A549 (cell line): ENCODE results near the gene OR52E8. TPM values are rescaled to one million over a fixed set of nuclear protein-coding genes. Genes with fewer than 3 reads are reported as not detected.
A peak's percentile ranks its signal among the peaks of the same experiment; 100 is the strongest.

Experiments used
- ATAC-seq, 2 experiments: fragments of 200-7000 bp in 1 of 2; fragments of >200 bp in 1 of 2; cut with Nextera tagmentation in 1 of 2; cut with Tn5 transposase in 1 of 2; 3 replicates each; pipeline versions ENCODE4 v1.8.0 to v1.9.1; 2018 to 2020; ENCODE audit warnings: mild to moderate bottlenecking in 1 of 2, moderate library complexity in 1 of 2
- CTCF ChIA-PET: fragments of 300-600 bp; sonication (Branson Sonifier 250); formaldehyde crosslinking; extraction: SDS; loops from one replicate; lab custom pipeline; 2021; ENCODE audit warnings: antibody characterized with exemption, inconsistent platforms; lab: Yijun Ruan, JAX
- POLR2A ChIA-PET: fragments of 350-600 bp; formaldehyde crosslinking; extraction: SDS; loops from one replicate; lab custom pipeline; 2021; ENCODE audit warnings: antibody characterized with exemption, inconsistent platforms; lab: Yijun Ruan, JAX
- DNase-seq, 2 experiments: peaks; one replicate each; pipeline versions ENCODE4 v3.0.0 to v3.0.0-alpha.2; 2011 to 2016; ENCODE audit warnings: low read depth in 1 of 2, low spot score in 1 of 2
- FAIRE-seq: peaks from 2 replicates; lab custom pipeline; 2011; peaks lifted over from hg19 to GRCh38; lab: Jason Lieb, UNC
- H3K27ac ChIP-seq, 2 experiments: fragments of >200 bp; sonication (Bioruptor Twin); formaldehyde crosslinking; 3 replicates each; pipeline ENCODE4 v1.5.1; 2016 to 2017
- H3K4me1 ChIP-seq: fragments of >200 bp; sonication (Bioruptor Twin); formaldehyde crosslinking; 3 replicates; pipeline ENCODE4 v1.6.1; 2016
- H3K4me2 ChIP-seq: fragments of >200 bp; sonication (Bioruptor Twin); formaldehyde crosslinking; 3 replicates; pipeline ENCODE4 v1.6.1; 2016
- H3K4me3 ChIP-seq: fragments of >200 bp; sonication (Bioruptor Twin); formaldehyde crosslinking; 3 replicates; pipeline ENCODE4 v1.5.1; 2016
- H3K9me3 ChIP-seq: fragments of >200 bp; sonication (Bioruptor Twin); formaldehyde crosslinking; 3 replicates; pipeline ENCODE4 v1.6.1; 2016
- ATOH8 ChIP-seq: fragments of 250-450 bp; sonication (Bioruptor Pico); IDR thresholded peaks from 2 replicates; pipeline ENCODE4 v1.5.0; 2020; ENCODE audit warnings: low read depth, mild to moderate bottlenecking, moderate library complexity
- CEBPB ChIP-seq, 2 experiments: fragments of >200 bp in 1 of 2; sonication (Bioruptor Twin) in 1 of 2; formaldehyde crosslinking in 1 of 2; IDR thresholded peaks; 2 replicates each; pipeline ENCODE4 v1.6.1; 2012 to 2016
- CHD2 ChIP-seq: fragments of 150-350 bp; IDR thresholded peaks from 2 replicates; pipeline ENCODE4 v1.6.1; 2014; ENCODE audit warnings: low read length; ENCODE audit not compliant: partially characterized antibody
- EHF ChIP-seq: fragments of 250-450 bp; sonication (Bioruptor Pico); IDR thresholded peaks from 2 replicates; pipeline ENCODE4 v1.5.0; 2020; ENCODE audit warnings: mild to moderate bottlenecking
- HDAC2 ChIP-seq: fragments of 200-600 bp; sonication (generic); IDR thresholded peaks from 2 replicates; pipeline ENCODE4 v1.6.1; 2016
- HES2 ChIP-seq: fragments of >200 bp; sonication (Bioruptor Twin); formaldehyde crosslinking; IDR thresholded peaks from 2 replicates; pipeline ENCODE4 v1.6.1; 2016
- HEYL ChIP-seq: fragments of 250-450 bp; sonication (Bioruptor Pico); IDR thresholded peaks from 2 replicates; pipeline ENCODE4 v1.8.0; 2021; ENCODE audit warnings: mild to moderate bottlenecking, moderate library complexity
- MAFK ChIP-seq: fragments of 450-650 bp; IDR thresholded peaks from 2 replicates; pipeline ENCODE4 v1.6.1; 2014; ENCODE audit not compliant: partially characterized antibody
- MAX ChIP-seq: IDR thresholded peaks from 2 replicates; pipeline ENCODE4 v1.6.1; 2012
- MYC ChIP-seq: IDR thresholded peaks from 2 replicates; pipeline ENCODE4 v1.6.1; 2012; ENCODE audit warnings: mild to moderate bottlenecking, inconsistent platforms, low read length, improper control_type of control experiment, borderline replicate concordance
- NPAS2 ChIP-seq: fragments of 250-450 bp; sonication (Bioruptor Pico); IDR thresholded peaks from 2 replicates; pipeline ENCODE4 v1.8.0; 2022; ENCODE audit warnings: mild to moderate bottlenecking, moderate library complexity, borderline replicate concordance
- POLR2AphosphoS2 ChIP-seq: conservative IDR thresholded peaks from 2 replicates; pipeline ENCODE4 v1.6.1; 2012; ENCODE audit warnings: low read length, improper control_type of control experiment, inconsistent platforms
- RARB ChIP-seq: fragments of 250-450 bp; sonication (Bioruptor Pico); IDR thresholded peaks from 2 replicates; pipeline ENCODE4 v1.8.0; 2021; ENCODE audit warnings: mild to moderate bottlenecking, moderate library complexity
- SMC3 ChIP-seq: fragments of >200 bp; sonication (Bioruptor Twin); formaldehyde crosslinking; IDR thresholded peaks from 3 replicates; pipeline ENCODE4 v1.6.1; 2018; ENCODE audit warnings: inconsistent platforms
- TFCP2L1 ChIP-seq: fragments of 250-450 bp; sonication (Bioruptor Pico); IDR thresholded peaks from 2 replicates; pipeline ENCODE4 v1.5.0; 2021; ENCODE audit warnings: mild to moderate bottlenecking
- TP53 ChIP-seq: fragments of 250-450 bp; sonication (Bioruptor Pico); IDR thresholded peaks from 2 replicates; pipeline ENCODE4 v1.5.0; 2021; ENCODE audit warnings: mild to moderate bottlenecking, moderate library complexity
- ZNF302 ChIP-seq: fragments of 250-450 bp; sonication (Bioruptor Pico); IDR thresholded peaks from 2 replicates; pipeline ENCODE4 v1.9.0; 2021; ENCODE audit warnings: inconsistent platforms, mild to moderate bottlenecking, moderate library complexity
- WGBS: methylation state at CpG from one replicate; pipeline ENCODE4 v1.1.6; 2017; ENCODE audit errors: missing lambda C conversion rate; 5-methylcytosine and 5-hydroxymethylcytosine counted together
- polyA plus RNA-seq, 4 experiments: library from polyadenylated mRNA; depleted of rRNA in 3 of 4; stranded (reverse); fragments of >200 nt; fragmentation: RNase III in 1 of 4; extraction: RNeasy Plus Mini Kit Qiagen cat#74134 plus additional on column Dnase treatment in 1 of 4; gene quantifications; 2 replicates in 3 of 4; 3 replicates in 1 of 4; pipeline ENCODE4 v1.2.3, GENCODE V29; 2011 to 2017
- TF ChIP-seq, protein P1 (sequence below): fragments of 150-350 bp; IDR thresholded peaks from 2 replicates; pipeline ENCODE4 v1.6.1; 2014; ENCODE audit warnings: low read depth, mild to moderate bottlenecking, low read length
- TF ChIP-seq, protein P2 (sequence below): fragments of >200 bp; sonication (Bioruptor Twin); formaldehyde crosslinking; IDR thresholded peaks from 3 replicates; pipeline ENCODE4 v1.6.1; 2016

OR52E8 gene
- polyA plus RNA-seq, 2 of the 4 experiments (the other 2 are of a cell fraction), result not detected

GRCh38 chr11:5815534-5815933, 42.0 kb downstream of the OR52E8 start:
- DNase-seq (no peak), FAIRE-seq (no peak), ATAC-seq (no peak)
- TF ChIP-seq TFCP2L1 (CRISPR knock-in tag), result no peak
- TF ChIP-seq HEYL (CRISPR knock-in tag), result no peak
- TF ChIP-seq POLR2AphosphoS2, result no peak
- TF ChIP-seq CHD2, result no peak
- no peak for TF ChIP-seq TP53
- TF ChIP-seq RARB (CRISPR knock-in tag), result no peak
- TF ChIP-seq SMC3, result no peak
- TF ChIP-seq, protein P1, sequence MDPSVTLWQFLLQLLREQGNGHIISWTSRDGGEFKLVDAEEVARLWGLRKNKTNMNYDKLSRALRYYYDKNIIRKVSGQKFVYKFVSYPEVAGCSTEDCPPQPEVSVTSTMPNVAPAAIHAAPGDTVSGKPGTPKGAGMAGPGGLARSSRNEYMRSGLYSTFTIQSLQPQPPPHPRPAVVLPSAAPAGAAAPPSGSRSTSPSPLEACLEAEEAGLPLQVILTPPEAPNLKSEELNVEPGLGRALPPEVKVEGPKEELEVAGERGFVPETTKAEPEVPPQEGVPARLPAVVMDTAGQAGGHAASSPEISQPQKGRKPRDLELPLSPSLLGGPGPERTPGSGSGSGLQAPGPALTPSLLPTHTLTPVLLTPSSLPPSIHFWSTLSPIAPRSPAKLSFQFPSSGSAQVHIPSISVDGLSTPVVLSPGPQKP, result no peak
- no peak for TF ChIP-seq HDAC2
- TF ChIP-seq NPAS2 (CRISPR knock-in tag), result no peak
- no peak for TF ChIP-seq MYC
- no peak for TF ChIP-seq HES2
- Histone ChIP-seq H3K27ac (no peak overlapping the region), H3K9me3 (no peaks in the 10 kb centered on the region), H3K4me2 (no peak overlapping the region), H3K4me3 (no peak overlapping the region), H3K4me1 (no peaks in the 10 kb centered on the region)
- WGBS, result 25% methylated on average over 4 of the region's 4 CpGs
- CTCF ChIA-PET, result no interaction called here
- POLR2A ChIA-PET, result no interaction called here

DNA sequence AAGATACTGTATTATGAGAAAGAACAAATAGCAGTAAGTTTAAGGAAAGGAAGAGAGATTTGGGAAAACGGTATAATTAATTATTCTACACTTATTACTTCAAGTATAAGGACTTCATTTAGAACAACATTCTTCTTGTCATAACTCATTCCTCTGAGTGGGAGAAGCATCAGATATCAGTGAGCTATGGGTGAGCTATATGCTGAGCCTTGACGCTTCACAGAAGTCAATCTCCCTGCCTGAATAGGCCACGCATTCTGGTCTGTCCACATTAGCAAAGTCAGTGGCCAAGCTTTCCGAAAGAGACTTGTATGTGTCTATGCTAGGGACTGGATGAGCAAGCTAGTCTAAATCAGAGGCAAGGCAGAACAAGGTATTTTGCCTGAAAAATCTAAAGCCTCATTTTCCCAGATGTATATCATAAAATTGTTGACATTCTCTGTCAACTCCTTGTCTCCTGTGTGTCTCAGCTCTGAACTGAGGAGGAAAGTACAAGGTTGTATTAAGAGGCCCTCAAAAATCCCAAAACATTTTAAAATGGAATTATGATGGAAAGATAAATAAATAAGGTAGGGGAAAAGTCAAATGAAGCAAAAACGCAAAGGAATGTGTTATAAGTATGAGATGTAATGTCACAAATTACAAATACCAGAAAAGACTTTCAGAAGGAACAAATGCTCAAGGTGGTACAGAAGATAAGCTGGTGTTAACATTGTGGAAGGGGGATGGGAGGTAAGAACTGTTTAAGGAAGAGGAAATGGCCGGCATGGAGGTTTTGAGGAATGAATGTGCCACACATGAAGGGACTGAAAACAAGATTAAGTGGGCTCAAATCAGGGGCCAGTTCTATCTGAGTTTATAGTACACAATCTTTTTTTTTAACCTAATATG, 47.3 kb downstream of the OR52E8 start:
- no peak for DNase-seq
- Histone ChIP-seq H3K27ac (no peak overlapping the region), H3K4me2 (no peak overlapping the region), H3K4me3 (no peak overlapping the region), H3K4me1 (no peaks in the 10 kb centered on the region), H3K9me3 (no peaks in the 10 kb centered on the region)
- no peak for ATAC-seq
- no peak for TF ChIP-seq POLR2AphosphoS2
- no peak for TF ChIP-seq CEBPB (IDR thresholded peaks at IDR 0.05)
- TF ChIP-seq ZNF302 (CRISPR knock-in tag), result no peak
- no peak for TF ChIP-seq EHF (CRISPR knock-in tag)
- TF ChIP-seq MAX, result no peak
- TF ChIP-seq, protein P2, sequence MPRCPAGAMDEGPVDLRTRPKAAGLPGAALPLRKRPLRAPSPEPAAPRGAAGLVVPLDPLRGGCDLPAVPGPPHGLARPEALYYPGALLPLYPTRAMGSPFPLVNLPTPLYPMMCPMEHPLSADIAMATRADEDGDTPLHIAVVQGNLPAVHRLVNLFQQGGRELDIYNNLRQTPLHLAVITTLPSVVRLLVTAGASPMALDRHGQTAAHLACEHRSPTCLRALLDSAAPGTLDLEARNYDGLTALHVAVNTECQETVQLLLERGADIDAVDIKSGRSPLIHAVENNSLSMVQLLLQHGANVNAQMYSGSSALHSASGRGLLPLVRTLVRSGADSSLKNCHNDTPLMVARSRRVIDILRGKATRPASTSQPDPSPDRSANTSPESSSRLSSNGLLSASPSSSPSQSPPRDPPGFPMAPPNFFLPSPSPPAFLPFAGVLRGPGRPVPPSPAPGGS, result no peak
- no peak for TF ChIP-seq TP53
- no peak for TF ChIP-seq MAFK
- TF ChIP-seq TFCP2L1 (CRISPR knock-in tag), result no peak
- ChIA-PET CTCF (interaction anchor here (0.6 to 1.8 kb wide), 11 partner anchors 22 to 606 kb away, joined by 3 to 7 read pairs (median 3); partner anchors contain the start of genes OR52N5, OR56B1 and TRIM5), POLR2A (no interaction called here)
- WGBS, result 56% methylated on average over 6 of the region's 6 CpGs
- FAIRE-seq, result no peak

DNA sequence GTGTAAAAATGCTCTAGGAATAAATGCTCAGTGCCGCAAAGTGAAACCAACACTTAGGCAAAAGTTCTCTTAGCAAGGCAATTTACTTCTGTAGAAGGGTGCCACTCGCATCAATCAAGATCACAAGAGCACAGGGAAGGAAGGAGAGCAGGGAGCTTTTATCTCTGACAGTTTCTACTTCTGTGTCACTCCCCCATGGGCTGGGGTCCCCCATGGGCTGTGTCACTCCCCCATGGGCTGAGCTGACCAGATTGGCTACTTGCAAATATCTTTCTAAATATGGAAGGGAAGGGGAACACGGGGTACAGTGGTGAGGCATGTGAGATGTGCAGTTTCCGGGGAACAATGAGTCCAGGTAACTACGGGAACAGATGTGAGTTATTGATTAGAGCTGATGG, 48.4 kb downstream of the OR52E8 start:
- no peak for FAIRE-seq
- TF ChIP-seq ATOH8 (CRISPR knock-in tag), result no peak
- Histone ChIP-seq H3K4me1 (no peaks in the 10 kb centered on the region), H3K27ac (peak overlapping the region in 1 of 2 experiments; percentile 39; a peak in 2 of 6 replicates), H3K4me2 (peak overlapping the region; percentile 92), H3K4me3 (peak overlapping the region; percentile 45), H3K9me3 (no peaks in the 10 kb centered on the region)
- peak; percentile 23 to 51; a peak in 4 of 6 replicates for ATAC-seq
- WGBS, result 18% methylated on average over 5 of the region's 5 CpGs
- POLR2A ChIA-PET, result no interaction called here
- DNase-seq, result no peak
- CTCF ChIA-PET, result interaction anchor here (0.6 to 1.6 kb wide), 10 partner anchors 13 to 605 kb away, joined by 3 to 6 read pairs (median 3); partner anchors contain the start of genes OR52N5, OR56B1 and TRIM5
